GM18508 (cell line): ENCODE measurements around the gene KRTAP12-1.
"Not testable (repeated sequence)": the region's sequence is repeated elsewhere in the genome, so short reads cannot be mapped to it uniquely, and the experiment has no call there.

Experiments
- ATAC-seq: cut with Tn5 transposase; IDR thresholded peaks from one replicate; pipeline ENCODE4 v1.9.1; 2021; ENCODE audit warnings: moderate number of reproducible peaks; ENCODE audit not compliant: insufficient read depth, unreplicated experiment

KRTAP12-1 gene

DNA sequence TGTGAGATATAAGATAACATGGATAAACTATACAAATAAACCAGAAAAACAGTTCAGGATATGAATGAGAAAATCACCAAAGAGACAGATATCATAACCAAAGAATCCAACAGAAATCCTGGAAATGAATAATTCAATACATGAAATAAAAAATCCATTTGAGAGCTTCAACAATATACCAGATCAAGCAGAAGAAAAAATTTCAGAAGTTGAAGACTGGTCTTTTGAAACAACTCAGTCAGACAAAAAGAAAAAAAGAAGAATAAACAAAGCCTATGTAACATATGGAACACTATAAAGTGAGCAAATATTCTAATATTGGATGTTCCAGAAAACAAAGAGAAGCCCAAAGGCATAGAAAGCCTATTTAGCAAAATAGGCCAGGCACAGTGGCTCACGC lies 10.1 kb downstream of the KRTAP12-1 start:
- ATAC-seq, result no peak

DNA sequence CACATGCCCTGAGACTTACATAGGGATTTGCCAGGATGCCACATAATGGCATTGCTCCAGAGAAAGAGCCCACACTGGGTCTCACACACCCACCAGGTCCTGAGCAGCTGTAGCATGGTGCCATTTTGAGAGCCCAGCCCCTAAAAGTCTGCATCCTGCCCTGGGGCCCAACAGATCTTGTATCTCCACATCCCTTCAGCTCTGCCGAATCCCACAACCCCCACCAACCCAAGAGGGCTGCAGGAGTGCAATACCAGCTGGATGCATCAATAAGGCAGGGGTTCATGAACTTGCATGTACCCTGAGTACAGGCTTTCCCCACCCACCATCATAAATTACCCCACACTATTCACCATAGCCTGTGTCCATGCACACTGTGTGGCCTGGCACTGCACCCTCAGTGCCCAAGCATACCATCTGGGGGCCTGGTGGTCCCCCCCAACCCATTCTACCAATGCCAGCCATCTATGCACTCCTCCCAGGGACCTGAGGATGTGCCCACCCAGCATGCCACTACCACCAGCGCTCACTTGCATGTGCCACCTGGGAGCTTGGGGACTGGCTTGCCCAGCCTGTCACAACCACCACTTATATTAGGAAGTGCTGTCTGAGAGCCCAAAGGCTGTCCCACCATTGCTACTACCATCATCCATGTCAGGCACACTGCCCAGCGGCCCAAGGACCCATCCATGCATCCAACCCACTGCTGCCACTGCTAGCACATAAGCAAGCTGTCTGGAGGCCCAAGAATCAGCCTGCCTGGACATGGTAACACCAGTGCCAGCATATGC lies 11.1 kb downstream of the KRTAP12-1 start:
- ATAC-seq, result no peak

DNA sequence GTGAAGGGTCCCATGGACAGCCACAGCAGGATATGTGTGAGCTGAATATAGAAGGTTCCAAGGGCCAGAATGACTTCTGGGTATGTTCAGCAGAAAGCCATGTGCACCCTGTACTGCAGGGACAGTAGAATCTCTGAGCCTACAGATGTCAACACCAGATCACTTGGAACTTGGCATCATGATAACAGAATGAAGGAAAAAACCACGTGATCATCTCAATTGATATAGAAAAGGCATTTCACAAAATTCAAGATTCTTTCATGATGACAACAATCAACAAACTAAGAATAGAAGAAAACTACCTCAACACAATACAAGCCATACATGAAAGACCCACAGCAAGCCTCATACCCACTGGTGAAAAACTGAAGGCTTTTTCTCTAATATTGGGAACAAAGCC lies 14.4 kb downstream of the KRTAP12-1 start:
- no peak for ATAC-seq

DNA sequence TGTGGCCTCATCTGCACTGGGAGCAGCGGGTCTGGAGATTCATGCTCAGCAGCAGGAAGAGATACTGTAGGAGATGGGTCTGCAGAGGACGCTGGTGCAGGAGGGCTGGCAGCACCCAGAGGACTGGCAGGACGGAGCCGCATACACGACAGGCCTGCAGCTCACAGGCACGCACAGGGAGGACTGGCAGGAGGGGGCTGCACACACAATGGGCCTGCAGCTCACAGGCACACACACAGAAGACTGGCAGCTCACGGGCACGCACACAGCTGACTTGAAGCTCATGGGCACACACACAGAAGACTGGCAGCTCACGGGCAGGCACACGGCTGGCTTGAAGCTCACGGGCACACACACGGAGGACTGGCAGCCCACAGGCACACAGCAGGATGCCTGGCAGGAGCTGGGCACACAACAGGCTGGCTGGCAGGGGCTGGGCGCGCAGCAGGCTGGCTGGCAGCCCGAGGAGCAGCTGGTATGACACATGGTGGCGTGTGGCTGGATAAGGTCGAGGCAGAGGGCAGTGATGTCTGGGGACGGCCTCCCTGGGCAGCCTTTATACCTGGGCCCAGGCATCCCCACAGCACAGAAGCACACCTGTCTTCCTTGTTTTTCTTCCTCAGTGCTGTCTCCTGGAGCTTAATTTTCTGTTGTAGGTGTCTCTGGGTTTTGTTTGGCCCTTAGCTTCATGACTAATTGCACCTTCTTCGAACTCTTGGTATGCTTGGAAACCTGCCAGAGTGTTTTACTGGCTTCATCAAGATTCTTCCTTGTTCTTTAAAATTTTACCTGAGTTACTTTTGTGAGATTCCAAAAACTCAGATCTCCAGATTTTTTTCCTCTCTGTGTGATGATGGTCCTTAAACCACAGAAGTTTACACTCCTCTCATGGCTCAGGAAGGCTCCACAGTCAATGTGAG lies 15.3 kb downstream of the KRTAP12-1 start, which contains the start of gene KRTAP12-2:
TSS of gene KRTAP12-2 (minus strand) at position 527 of the 920 bp plus-strand sequence. CDS start at position 486, 41 bp downstream.
- no peak for ATAC-seq

DNA sequence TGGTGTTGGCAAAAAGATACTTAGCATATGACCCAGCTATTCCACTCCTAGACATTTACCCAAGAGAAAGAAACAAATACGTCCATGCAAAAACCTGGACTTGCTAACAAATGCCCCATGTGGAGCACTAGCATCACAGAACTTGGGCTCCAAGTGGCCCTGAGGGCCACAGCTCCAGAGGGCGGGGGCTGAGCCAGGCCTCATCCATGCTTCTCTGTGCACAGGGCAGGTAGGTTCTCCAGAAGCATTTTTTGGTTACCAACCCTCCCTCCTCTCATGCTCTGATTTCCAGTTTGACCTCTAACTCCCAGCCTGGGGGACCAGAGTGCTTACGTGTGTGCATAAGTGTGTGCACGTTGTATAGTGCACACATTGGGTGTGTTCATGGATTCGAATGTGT lies 17.3 kb downstream of the KRTAP12-1 start:
- no peak for ATAC-seq

DNA sequence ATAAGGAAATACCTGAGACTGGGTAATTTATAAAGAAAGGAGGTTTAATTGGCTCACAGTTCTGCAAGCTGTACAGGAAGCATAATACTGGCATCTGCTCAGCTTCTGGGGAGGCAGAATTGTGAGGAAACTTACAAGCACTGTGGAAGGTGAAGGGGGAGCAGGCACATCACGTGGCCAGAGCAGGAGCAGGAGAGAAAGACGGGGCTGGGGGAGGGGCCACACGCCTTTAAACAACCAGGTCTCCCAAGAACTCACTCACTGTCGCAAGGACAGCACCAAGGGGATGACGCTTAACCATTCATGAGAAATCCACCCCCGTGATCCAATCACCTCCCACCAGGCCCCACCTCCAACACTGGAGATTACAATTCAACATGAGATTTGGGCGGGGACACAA lies 20.4 kb downstream of the KRTAP12-1 start:
- not testable (repeated sequence) for ATAC-seq

DNA sequence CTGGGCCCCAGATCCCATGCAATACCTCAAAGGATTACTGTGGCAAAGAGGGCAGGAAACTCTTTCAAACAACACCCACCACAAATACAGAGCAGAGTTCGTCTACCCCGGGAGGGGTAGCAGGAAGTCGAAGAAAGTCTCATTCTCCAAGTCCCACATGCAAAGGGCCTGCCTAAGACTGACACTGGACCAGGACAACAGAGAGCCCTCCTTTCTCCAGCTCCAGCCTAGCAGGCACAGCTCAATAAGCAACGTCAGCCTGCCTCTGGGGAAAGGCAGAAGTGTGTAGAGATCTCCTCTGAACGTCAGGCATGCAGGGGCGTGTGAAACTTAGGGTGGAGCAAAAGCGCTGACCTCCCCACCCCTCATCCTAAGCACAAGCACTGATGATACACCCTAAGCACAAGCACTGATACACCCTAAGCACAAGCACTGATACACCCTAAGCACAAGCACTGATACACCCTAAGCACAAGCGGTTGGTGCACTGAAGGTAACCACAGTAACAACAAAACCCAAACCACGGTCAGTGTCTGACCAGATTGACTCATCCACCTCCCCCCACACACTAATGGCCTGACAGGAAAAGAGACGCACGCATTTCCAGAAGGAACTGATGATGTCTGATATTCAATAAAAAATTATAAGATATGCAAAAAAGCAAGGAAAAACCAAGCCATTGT lies 22.9 kb downstream of the KRTAP12-1 start:
- no peak for ATAC-seq

DNA sequence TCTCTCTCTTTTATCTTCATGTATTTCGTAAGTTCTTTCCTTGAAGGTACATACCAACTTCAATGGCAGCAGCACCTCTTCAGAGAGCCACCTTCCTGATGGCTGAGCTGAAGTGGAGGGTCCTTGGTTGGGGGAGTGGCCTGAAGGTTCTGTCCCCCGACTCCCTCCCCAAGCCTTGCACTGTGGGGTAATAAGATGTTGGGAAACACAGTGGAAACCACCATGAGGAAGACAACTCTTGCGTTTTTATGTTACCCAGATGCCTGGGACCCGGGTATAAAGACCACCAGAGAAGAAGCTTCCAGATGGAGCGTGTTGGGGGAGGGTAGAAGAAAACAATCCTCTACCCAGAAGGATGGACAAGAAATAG lies 23.4 kb downstream of the KRTAP12-1 start:
- no peak for ATAC-seq

DNA sequence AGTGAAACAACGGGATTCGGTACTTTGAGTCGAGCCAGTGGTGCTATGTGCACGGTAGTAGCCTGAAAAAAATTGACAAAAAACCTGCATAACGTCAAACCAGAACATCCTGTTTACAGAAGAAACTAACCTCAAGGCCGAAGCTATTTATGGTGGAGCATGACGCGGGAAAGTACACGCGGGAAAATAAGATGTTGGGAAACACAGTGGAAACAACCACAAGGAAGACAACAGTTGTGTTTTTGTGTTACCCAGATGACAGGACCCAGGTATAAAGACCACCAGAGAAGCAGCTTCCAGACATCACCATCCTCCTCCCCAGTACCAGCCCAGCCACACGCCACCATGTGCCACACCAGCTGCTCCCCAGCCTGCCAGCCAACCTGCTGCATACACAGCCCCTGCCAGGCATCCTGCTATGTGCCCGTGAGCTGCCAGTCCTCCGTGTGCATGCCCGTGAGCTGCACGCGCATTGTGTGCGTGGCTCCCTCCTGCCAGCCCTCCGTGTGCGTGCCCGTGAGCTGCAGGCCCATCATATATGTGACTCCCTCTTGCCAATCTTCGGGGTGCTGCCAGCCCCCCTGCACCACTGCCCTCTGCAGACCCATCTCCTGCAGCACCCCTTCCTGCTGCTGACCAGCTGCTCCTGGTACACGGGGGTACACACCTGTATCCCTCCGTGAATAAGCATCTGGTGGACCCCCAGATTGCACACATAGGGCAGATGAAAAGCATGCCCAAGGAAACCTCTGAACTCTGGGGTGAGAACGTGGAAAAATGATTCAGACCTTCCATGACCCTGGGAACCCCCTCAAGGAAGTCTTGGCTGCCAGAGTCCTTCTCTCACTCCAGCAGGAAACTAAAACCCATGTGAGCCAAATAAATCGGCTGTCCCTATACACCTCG lies 24.1 kb downstream of the KRTAP12-1 start, which contains the start of gene KRTAP12-3:
TSS of gene KRTAP12-3 (plus strand) at position 298 of the 906 bp plus-strand sequence. CDS start at position 346, 48 bp downstream.
- no peak for ATAC-seq

DNA sequence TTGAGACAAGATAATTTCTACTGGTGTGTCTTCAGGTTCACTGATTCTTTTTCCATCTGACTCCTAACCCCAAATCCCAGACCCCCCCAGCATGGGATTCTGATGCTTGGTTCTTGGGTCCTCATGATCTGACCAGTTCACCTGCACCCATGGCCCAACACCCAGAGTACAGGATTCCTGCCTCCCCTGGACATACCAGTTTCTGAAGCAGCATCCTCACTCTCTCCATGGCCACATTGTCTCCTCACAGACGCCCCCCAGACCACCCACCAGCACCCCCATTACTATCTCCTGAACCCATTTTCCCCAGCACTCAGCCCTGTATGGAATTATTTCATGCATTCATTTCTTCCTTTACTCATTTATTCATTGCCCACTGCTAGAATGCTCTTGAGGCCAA lies 25.1 kb downstream of the KRTAP12-1 start:
- no peak for ATAC-seq

DNA sequence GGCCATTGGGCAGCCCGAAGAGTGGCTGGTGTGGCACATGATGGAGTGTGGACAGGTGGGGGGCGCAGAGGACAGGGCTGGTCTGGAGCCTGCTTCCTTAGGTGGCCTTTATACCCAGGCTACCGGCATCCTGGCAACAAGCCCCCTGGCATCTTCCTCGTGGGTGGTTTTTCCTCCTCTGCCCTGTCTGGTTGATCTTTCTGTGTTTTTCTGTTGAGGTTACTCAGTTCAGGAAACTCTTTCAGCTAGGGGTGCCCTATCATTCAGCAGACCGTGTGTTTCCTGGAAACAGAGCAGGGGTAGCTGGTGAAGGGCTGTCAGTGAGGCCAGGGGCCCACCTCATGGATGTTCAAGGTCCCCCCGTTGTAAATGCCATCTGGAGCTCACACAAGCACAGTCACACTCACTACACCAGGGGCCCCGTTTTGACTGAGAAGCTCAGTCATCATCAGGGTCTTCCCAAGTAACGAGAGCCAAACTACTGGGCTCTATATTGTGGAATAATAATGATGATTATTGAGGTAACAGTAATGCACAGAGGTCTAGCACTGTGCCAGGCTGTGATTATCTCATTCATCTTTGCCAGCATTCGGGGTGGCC lies 27.3 kb downstream of the KRTAP12-1 start, which contains the start of gene KRTAP12-4:
TSS of gene KRTAP12-4 (minus strand) at position 84 of the 600 bp plus-strand sequence. CDS start at position 39, 45 bp downstream.
- no peak for ATAC-seq

DNA sequence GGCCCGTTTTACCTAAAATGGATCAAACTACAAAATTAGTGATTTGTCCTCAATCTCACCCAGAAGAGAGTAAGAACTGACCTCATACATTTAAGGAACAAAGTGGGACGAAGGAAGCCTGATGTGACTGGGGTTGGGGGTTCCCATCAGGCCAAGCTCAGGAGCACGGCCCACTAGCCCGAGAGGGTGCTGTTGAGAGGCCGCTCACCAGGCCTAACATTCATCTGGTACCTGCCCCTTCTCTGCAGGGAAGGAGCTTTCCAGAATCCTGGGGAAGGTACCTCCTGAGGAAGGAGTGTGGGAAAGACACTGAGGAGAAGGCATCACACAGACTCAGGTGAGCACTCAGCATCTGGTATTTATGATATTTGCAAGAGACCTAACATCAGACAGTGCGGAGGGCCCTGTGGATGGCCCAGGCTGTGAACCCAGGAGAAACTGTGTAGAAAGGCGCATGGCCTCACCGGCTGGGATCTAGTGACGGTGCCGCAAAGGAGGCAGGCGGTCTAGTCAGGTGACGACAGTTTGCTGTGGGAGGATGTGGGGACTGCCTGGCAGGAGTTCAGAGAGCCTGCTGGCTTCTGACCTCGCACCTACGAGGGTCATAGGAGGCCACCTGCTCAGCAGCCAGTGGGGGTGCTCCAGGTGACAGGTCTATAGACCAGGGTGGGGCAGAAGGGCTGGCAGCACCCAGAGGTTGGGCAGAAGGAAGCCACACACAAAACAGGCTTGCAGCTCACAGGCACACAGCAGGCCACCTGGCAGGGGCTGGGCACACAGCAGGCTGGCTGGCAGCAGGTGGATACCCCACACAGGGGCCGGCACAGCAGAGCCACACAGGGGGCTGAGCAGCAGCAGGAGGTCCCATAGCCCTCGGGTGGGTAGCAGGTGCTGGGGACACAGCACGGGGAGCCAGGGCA lies 28.0 kb downstream of the KRTAP12-1 start:
- ATAC-seq, result no peak

DNA sequence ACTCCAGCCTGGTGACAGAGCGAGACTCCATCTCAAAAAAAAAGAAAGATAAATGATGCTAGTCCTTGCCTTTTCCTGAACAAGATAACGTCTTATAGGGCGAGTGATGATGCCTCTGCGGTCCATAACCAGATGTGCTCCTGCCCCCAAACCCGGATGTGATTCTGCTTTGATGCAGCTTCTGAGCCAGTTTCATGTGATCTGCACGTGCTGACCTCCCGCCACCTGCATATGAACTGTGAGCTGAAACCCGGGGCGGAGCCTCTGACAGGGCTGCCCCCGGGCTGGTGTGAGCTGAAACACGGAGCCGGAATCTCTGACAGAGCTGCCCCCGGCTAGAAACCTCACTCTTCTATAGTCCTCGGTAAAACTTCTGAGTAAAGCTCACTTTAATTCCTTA lies 28.8 kb downstream of the KRTAP12-1 start:
- ATAC-seq, result no peak

DNA sequence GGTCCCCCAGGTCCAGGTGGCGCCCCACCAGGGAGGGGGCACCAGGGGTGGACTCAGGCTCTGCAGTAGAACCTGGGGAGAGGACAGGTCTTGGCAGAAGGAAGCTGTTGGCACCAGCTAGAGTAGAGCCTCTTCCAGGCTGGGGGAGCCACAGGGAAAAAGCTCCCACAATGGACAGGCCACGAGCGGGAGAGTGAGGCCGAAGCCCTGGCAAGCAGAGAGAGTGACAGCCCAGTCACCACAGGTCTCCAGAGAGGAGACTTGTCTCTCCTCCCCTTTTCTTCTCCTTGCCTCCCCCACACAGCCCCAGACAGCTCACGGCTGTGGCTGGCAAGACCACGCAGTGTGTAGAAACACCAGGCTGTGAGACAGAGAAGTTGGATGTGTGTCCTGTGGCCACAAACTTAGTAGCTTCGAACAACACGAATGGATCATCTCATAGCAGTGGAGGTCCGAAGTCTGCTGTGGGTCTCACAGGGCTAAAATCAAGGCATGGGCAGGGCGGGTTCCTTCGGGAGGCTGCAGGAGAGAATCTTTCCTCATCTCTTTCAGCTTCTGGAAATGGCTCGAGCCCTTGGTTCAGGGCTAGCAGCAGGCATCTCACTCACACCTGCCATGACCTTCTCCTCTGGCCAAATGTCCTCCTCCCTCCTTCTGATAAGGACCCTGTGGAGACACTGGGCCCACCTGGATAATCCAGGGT lies 30.8 kb downstream of the KRTAP12-1 start:
- no peak for ATAC-seq

DNA sequence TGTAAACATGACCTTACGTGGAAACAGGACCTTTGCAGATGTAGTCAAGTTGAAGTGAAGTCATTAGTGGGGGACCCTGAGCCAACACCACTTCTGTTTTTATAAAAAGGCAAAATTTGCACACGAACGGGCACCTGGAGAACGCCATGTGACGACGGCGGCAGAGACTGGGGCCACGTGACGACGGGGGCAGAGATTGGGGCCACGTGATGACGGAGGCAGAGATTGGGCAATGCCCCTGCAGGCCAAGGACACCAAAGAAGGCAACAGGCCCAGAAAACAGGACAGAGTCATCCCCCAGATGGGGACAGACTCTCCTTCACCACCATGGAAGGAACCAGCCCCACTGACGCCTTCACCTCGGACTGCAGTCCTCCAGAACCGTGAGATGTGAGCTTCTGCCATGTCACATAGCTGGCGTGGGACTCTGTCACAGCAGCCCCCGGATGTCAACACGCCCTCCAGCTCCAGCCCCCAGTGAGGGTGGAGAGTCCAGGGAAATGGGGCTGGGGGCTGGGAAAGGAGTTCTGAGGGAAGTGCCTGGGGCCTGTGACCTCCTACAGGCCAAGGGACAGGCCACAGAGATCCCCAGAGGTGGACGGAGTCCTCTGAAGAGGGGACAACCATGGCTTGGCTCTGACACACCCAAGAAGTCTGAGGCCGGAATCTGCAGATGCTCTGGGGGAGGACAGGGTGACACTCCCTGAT lies 31.5 kb downstream of the KRTAP12-1 start:
- no peak for ATAC-seq

DNA sequence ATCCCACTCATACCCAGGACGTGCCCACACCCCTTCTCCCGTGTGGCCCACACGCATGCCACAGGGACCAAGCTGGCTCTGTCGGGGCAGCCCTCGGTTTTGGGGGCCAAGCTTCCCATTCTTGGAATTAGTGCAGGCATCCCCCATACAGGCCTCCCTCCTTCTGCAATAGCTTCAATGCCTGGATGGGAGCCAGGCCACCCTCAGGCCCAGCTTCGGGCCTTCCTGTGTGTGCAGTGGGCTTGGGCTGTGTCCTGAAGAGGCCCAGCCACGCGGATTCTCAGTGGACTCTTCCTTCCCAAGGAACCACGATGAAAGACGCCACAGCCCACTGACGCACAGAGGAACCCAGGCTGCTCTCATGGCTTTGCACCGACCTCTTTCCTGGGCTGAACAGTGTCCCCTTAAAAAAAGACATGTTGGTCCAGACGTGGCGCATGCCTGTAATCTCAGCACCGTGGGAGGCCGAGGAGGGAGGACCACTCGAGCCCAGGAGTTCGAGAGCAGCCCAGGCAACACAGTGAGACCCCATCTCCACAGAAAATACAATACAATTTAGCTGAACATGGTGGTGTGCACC lies 32.4 kb downstream of the KRTAP12-1 start:
- ATAC-seq, result no peak
